KBM-7 (cell line): ENCODE data around the gene YDJC.
"Not testable (repeated sequence)": the region's sequence is repeated elsewhere in the genome, so short reads cannot be mapped to it uniquely, and the experiment has no call there.

Experiments used
- DNase-seq: peaks from one replicate; pipeline ENCODE4 v3.0.0-alpha.2; 2015
- in situ Hi-C: fragments of 300-500 bp; cut with MboI; formaldehyde crosslinking; loops from 2 replicates; pipeline ENCODE4 v1.14.3; 2020; ENCODE audit warnings: low sequenced_read_pairs, low pct_unique_long_range_greater_than_20kb, mixed read lengths

YDJC gene

GRCh38 chr22:21590809-21591641 lies 38.8 kb downstream of the YDJC start:
- in situ Hi-C loops: no loop called here
- no peak for DNase-seq

GRCh38 chr22:21589396-21589795 lies 40.4 kb downstream of the YDJC start:
- DNase-seq: no peak
- in situ Hi-C loops: no loop called here

GRCh38 chr22:21587803-21588611 lies 41.8 kb downstream of the YDJC start:
- in situ Hi-C loops: no loop called here
- peak; percentile 25 for DNase-seq

- no peak for DNase-seq
- in situ Hi-C loops: no loop called here
These were observed 44.4 kb downstream of the YDJC start for GRCh38 chr22:21585389-21585788.

- in situ Hi-C loops: no loop called here
- DNase-seq: no peak
These were observed 46.8 kb downstream of the YDJC start for GRCh38 chr22:21582801-21583740.

- in situ Hi-C loops, DNase-seq: not testable (repeated sequence)
These were observed 48.7 kb downstream of the YDJC start for GRCh38 chr22:21581009-21581713.

GRCh38 chr22:21580623-21581007 lies 49.2 kb downstream of the YDJC start:
- DNase-seq, in situ Hi-C loops: not testable (repeated sequence)

- in situ Hi-C loops: no loop called here
- DNase-seq: no peak
These were observed 50.4 kb downstream of the YDJC start for GRCh38 chr22:21579474-21579851.
